Measurements from ENCODE around the gene UBE2D4.

GRCh38 chr7:43879477-43879876 is 46.8 kb upstream of the UBE2D4 start:
- TF ChIP-seq CTCF (IDR thresholded peaks at IDR 0.05): no peak
- TF ChIP-seq POLR2A (IDR thresholded peaks at IDR 0.05): no peak
